HG03521 (cell line): ENCODE measurements around the gene C6orf62.
"Not testable (repeated sequence)": the region's sequence is repeated elsewhere in the genome, so short reads cannot be mapped to it uniquely, and the experiment has no call there.

Experiments
- ATAC-seq: cut with Tn5 transposase; IDR thresholded peaks from one replicate; pipeline ENCODE4 v1.9.1; 2021; ENCODE audit warnings: mild to moderate bottlenecking, moderate library complexity; ENCODE audit not compliant: unreplicated experiment

The C6orf62 gene

GRCh38 chr6:24668997-24669361 is 50.0 kb downstream of the C6orf62 start:
- no peak for ATAC-seq

GRCh38 chr6:24668066-24668996 is 50.6 kb downstream of the C6orf62 start:
- ATAC-seq: not testable (repeated sequence)

GRCh38 chr6:24667378-24667803 is 51.6 kb downstream of the C6orf62 start:
- ATAC-seq: no peak

GRCh38 chr6:24666641-24667377 is 52.1 kb downstream of the C6orf62 start, which contains the start of the genes ACOT13 and TDP2:
Gene ACOT13, plus strand, starts transcription at chr6:24667077. Its CDS starts 187 bp downstream, at chr6:24667264.
Gene TDP2, minus strand, starts transcription at chr6:24666899. Its CDS starts 37 bp downstream, at chr6:24666862.
- peak; percentile 90 for ATAC-seq

GRCh38 chr6:24666097-24666640 is 52.8 kb downstream of the C6orf62 start:
- peak; percentile 34 for ATAC-seq

GRCh38 chr6:24664046-24664987 is 54.6 kb downstream of the C6orf62 start:
- ATAC-seq: no peak

- ATAC-seq: no peak
Observed at GRCh38 chr6:24663189-24663588, 55.8 kb downstream of the C6orf62 start.

GRCh38 chr6:24662236-24662635 is 56.7 kb downstream of the C6orf62 start:
- ATAC-seq: no peak

GRCh38 chr6:24661759-24662158 is 57.2 kb downstream of the C6orf62 start:
- not testable (repeated sequence) for ATAC-seq

- ATAC-seq: no peak
Observed at GRCh38 chr6:24660105-24660504, 58.8 kb downstream of the C6orf62 start.

GRCh38 chr6:24659561-24659960 is 59.4 kb downstream of the C6orf62 start:
- ATAC-seq: no peak

- ATAC-seq: no peak
Observed at GRCh38 chr6:24658573-24659560, 60.1 kb downstream of the C6orf62 start.

- no peak for ATAC-seq
Observed at GRCh38 chr6:24655215-24655614, 63.7 kb downstream of the C6orf62 start.
